Upper lobe of left lung (tissue), 6 donors: ENCODE results near the gene SRRM4. TPM values are rescaled to one million over a fixed set of nuclear protein-coding genes. Genes with fewer than 3 reads are reported as not detected.

Source experiments
- ATAC-seq, 2 donors: fragments of 200-7000 bp; cut with Tn5 transposase; one replicate each; pipeline ENCODE4 v1.9.1; 2022; ENCODE audit warnings: mild to moderate bottlenecking in 2 of 2, moderate library complexity in 2 of 2; ENCODE audit not compliant: low FRiP score in 2 of 2
- DNase-seq, 2 donors: peaks; one replicate each; pipeline ENCODE4 v3.0.0-alpha.2; 2019 to 2020
- H3K27ac ChIP-seq, 4 donors: fragments of 200-600 bp; sonication (generic); one replicate each; pipeline ENCODE4 v1.5.1; 2016 to 2019
- H3K27me3 ChIP-seq, 4 donors: fragments of 200-600 bp; sonication (generic); one replicate each; pipeline ENCODE4 v1.5.1; 2017 to 2019
- H3K36me3 ChIP-seq, 4 donors: fragments of 200-600 bp; sonication (generic); one replicate each; pipeline ENCODE4 v1.5.1; 2016 to 2019
- H3K4me1 ChIP-seq, 4 donors: fragments of 200-600 bp; sonication (generic); one replicate each; pipeline ENCODE4 v1.5.1; 2018 to 2019
- H3K4me3 ChIP-seq, 4 donors: fragments of 200-600 bp; sonication (generic); one replicate each; pipeline ENCODE4 v1.5.1; 2017 to 2019; ENCODE audit warnings: mild to moderate bottlenecking in 2 of 4, moderate library complexity in 1 of 4
- H3K9me3 ChIP-seq, 4 donors: fragments of 200-600 bp; sonication (generic); one replicate each; pipeline ENCODE4 v1.5.1; 2018 to 2019
- CTCF ChIP-seq, 6 experiments: fragments of 450-650 bp in 4 of 6; fragments of 200-600 bp in 2 of 6; sonication (generic) in 2 of 6; IDR thresholded peaks; one replicate each; pipeline ENCODE4 v1.5.1; 2016 to 2019; ENCODE audit warnings: antibody characterized with exemption in 6 of 6
- EP300 ChIP-seq, 4 donors: sonication (generic); formaldehyde crosslinking; IDR thresholded peaks; one replicate each; pipeline ENCODE4 v1.5.1; 2017; ENCODE audit warnings: antibody characterized with exemption in 4 of 4, control low read depth in 2 of 4
- POLR2A ChIP-seq, 4 donors: fragments of 450-650 bp; IDR thresholded peaks; one replicate each; pipeline ENCODE4 v1.5.1; 2016 to 2017; ENCODE audit warnings: antibody characterized with exemption in 4 of 4, mild to moderate bottlenecking in 2 of 4
- POLR2AphosphoS5 ChIP-seq, 2 donors: sonication (generic); formaldehyde crosslinking; IDR thresholded peaks; one replicate each; pipeline ENCODE4 v1.5.1; 2017; ENCODE audit warnings: antibody characterized with exemption in 2 of 2
- whole genome bisulfite sequencing, 2 donors: methylation state at CpG; one replicate each; pipeline ENCODE4 v1.1.5; 2017 to 2018; 5-methylcytosine and 5-hydroxymethylcytosine counted together
- total RNA-seq, 6 donors: library from RNA; depleted of rRNA in 4 of 6; stranded (reverse); fragments of >200 nt in 4 of 6; gene quantifications; one replicate each; pipeline versions ENCODE4 v1.1.0 to v1.2.1, GENCODE V29; 2016 to 2021
- donor health status: DM: no; HTN: no; CAD: no; lungs with moderate emphysema.
- donor health status: DM: no; HTN: yes; CAD: no; lungs with severe emphysema.

Gene SRRM4
- total RNA-seq, 6 donors from 2014 or later = under 0.01 to 0.33 (median 0.11) TPM; not detected in 2

GRCh38 chr12:118979763-118980406 is 1.5 kb upstream of the SRRM4 start:
- H3K4me1 ChIP-seq = peaks cover 4 to 22% (median 13%) of the 10 kb centered on the region in 4 donors
- no peak overlapping the region for H3K27ac ChIP-seq
- no peaks in the 10 kb centered on the region for H3K36me3 ChIP-seq
- DNase-seq (peak in 1 of 2 donors; percentile 35), ATAC-seq (peak; percentile 35 to 62)
- 5 to 7% methylated on average over 14 to 17 of the region's 17 CpGs for WGBS, 2 donors
- H3K27me3 ChIP-seq = peaks cover 0 to 25% (median 18%) of the 10 kb centered on the region in 4 donors
- no peak overlapping the region for H3K4me3 ChIP-seq
- no peaks in the 10 kb centered on the region for H3K9me3 ChIP-seq
- TF ChIP-seq EP300 (IDR thresholded peaks at IDR 0.05) (no peak), POLR2AphosphoS5 (IDR thresholded peaks at IDR 0.05) (no peak), CTCF (IDR thresholded peaks at IDR 0.05) (peak; percentile 50 to 73 (median 62)), POLR2A (IDR thresholded peaks at IDR 0.05) (no peak)

GRCh38 chr12:118980407-118981014 is 830 bp upstream of the SRRM4 start:
- Histone ChIP-seq H3K27ac (no peak overlapping the region), H3K4me1 (peaks cover 4 to 22% (median 13%) of the 10 kb centered on the region in 4 donors), H3K36me3 (no peaks in the 10 kb centered on the region), H3K4me3 (no peak overlapping the region), H3K9me3 (no peaks in the 10 kb centered on the region), H3K27me3 (peaks cover 0 to 25% (median 18%) of the 10 kb centered on the region in 4 donors)
- DNase-seq = peak in 1 of 2 donors; percentile 74
- WGBS, 2 donors = 3 to 7% methylated on average over 28 to 29 of the region's 29 CpGs
- TF ChIP-seq CTCF (IDR thresholded peaks at IDR 0.05) (no peak), POLR2A (IDR thresholded peaks at IDR 0.05) (no peak), EP300 (IDR thresholded peaks at IDR 0.05) (no peak), POLR2AphosphoS5 (IDR thresholded peaks at IDR 0.05) (no peak)
- ATAC-seq = no peak

GRCh38 chr12:118982302-118982701 is 961 bp downstream of the SRRM4 start:
- H3K4me1 ChIP-seq = peaks cover 4 to 22% (median 13%) of the 10 kb centered on the region in 4 donors
- no peak for DNase-seq
- H3K9me3 ChIP-seq = no peaks in the 10 kb centered on the region
- no peak overlapping the region for H3K27ac ChIP-seq
- WGBS, 2 donors = 9 to 19% methylated on average over 8 of the region's 8 CpGs
- no peak overlapping the region for H3K4me3 ChIP-seq
- H3K27me3 ChIP-seq = peaks cover 0 to 25% (median 18%) of the 10 kb centered on the region in 4 donors
- no peak for ATAC-seq
- TF ChIP-seq POLR2A (IDR thresholded peaks at IDR 0.05) (no peak), EP300 (IDR thresholded peaks at IDR 0.05) (no peak)
- no peaks in the 10 kb centered on the region for H3K36me3 ChIP-seq

- Histone ChIP-seq H3K27ac (no peak overlapping the region), H3K9me3 (no peaks in the 10 kb centered on the region), H3K27me3 (peaks cover 0 to 25% (median 18%) of the 10 kb centered on the region in 4 donors), H3K36me3 (no peaks in the 10 kb centered on the region), H3K4me1 (peaks cover 4 to 22% (median 13%) of the 10 kb centered on the region in 4 donors), H3K4me3 (no peak overlapping the region)
- ATAC-seq (no peak), DNase-seq (no peak)
- TF ChIP-seq CTCF (IDR thresholded peaks at IDR 0.05) = no peak
- no peak for TF ChIP-seq POLR2AphosphoS5 (IDR thresholded peaks at IDR 0.05)
- no peak for TF ChIP-seq POLR2A (IDR thresholded peaks at IDR 0.05)
- no peak for TF ChIP-seq EP300 (IDR thresholded peaks at IDR 0.05)
- 53 to 58% methylated on average over 7 of the region's 7 CpGs for WGBS, 2 donors
Measured at GRCh38 chr12:118982984-118983761, 1.8 kb downstream of the SRRM4 start.
